OCI-M2 (cell line): ENCODE results near the gene CAMSAP3.
"Not testable (repeated sequence)": the region's sequence is repeated elsewhere in the genome, so short reads cannot be mapped to it uniquely, and the experiment has no call there.

Source experiments
- DNase-seq: peaks from one replicate; lab custom pipeline; 2025; ENCODE audit not compliant: unreplicated experiment; lab: John Stamatoyannopoulos, UW

The CAMSAP3 gene

GRCh38 chr19:7631577-7631976 lies 35.9 kb downstream of the CAMSAP3 start:
- no peak for DNase-seq

GRCh38 chr19:7632340-7633203 lies 36.9 kb downstream of the CAMSAP3 start:
- DNase-seq = no peak

GRCh38 chr19:7633698-7634097 lies 38.0 kb downstream of the CAMSAP3 start, which contains the start of gene PCP2:
Gene PCP2 (minus strand): TSS chr19:7633719. CDS start chr19:7633457, 262 bp downstream.
- no peak for DNase-seq

GRCh38 chr19:7635670-7636069 lies 40.0 kb downstream of the CAMSAP3 start:
- no peak for DNase-seq

DNA sequence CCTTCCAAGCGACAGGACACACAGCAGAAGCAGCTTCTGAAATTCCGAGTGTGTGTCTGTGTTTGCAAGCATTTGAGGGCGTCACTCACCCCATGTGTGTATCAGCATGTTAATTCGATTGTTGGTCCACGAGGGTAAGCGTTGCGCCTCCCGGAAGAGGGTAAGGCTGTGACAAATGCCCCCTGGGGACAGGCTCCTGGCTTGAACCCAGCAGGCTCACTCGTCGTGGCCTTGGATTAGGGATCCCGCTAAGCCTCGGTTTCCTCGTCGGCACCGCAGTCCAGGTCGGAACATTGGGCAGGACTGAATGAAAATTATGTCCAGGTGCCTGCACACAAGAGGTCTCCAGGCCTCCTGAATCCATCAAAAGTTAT lies 40.6 kb downstream of the CAMSAP3 start:
- DNase-seq = no peak

DNA sequence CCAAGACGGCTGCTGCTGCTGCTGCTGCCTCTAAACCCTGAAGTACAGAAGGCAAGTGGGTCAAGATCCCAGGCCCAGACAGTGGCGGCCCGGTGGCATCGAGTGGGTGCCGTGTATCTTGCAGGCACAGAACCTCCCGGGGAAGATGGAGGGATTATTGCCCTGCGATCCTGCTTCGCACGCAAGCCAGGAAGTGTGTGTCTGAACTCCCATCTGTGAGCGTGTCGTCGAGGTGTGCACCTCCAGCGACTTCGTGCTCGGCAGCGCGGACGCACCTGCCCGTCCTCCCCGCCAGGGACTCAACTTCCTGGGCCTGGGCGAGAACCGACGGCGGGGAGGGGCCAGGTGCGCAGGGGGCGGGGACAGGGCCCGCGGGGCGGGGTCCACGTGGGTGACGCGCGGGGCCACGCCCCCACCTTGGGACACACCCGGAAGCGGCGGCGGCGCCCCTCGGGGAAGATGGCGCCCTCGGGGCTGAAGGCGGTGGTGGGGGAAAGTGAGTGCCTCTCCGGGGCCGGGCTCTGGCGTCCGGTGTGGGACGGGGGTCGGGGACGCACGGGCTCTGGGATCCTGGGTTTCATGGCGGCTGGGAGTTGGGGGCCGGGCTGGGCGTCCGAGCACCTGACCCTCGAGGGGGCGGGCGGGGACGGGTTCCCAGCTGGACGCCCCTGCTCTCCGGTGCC lies 41.2 kb downstream of the CAMSAP3 start, which contains the start of gene STXBP2:
Gene STXBP2, plus strand, starts transcription at position 420 of the 683 bp plus-strand sequence. Its CDS starts 40 bp downstream, at position 460.
- DNase-seq = no peak

- DNase-seq = no peak
Observed at GRCh38 chr19:7637374-7638256, 42.0 kb downstream of the CAMSAP3 start.

DNA sequence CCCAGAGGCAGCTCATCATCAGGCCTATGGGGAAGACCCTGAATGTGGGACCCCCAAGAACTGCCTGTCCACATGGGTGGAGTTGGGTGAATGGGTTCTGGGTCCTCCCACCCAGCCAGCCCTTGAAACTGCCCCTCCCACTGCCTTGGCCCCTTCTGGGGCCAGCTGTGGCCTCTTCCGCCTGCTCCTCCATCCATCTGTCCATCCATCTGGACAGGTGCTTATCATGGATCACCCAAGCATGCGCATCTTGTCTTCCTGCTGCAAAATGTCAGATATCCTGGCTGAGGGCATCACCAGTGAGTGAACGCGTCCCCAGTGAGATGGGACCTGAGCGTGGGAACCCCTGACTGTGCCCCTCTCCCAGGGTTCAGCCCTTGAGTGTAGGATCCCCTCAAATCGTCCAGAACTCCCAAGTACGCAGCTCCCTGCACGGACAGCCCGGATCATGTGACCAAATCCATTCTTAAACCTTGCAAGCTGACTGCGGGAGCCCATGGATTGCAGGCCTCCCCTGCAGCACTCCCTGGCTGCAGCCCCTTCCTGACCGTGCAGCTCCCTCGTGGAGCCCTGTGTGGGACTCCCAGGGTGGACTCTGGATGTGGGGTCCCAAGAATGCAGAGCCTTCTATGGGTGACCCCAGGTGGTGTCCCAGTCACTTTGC lies 43.3 kb downstream of the CAMSAP3 start:
- DNase-seq = no peak

- no peak for DNase-seq
Observed at GRCh38 chr19:7639863-7640348, 44.2 kb downstream of the CAMSAP3 start.

DNA sequence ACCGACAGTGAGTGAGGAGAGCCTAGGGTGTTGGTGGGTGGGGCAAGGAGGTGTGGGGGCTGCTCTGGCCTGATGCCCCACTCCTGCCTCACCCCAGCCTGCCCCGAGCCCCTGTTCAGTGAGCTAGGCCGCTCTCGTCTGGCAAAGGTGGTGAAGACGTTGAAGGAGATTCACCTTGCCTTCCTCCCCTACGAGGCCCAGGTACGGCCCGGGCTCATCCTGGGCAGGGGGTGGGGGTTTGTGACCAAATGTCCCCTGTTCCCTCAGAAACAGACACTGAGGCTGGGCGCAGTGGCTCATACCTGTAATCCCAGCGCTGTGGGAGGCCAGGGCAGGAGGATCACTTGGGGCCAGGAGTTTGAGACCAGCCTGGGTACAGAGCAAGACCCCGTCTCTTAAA lies 45.1 kb downstream of the CAMSAP3 start:
- no peak for DNase-seq

- no peak for DNase-seq
Observed at GRCh38 chr19:7641290-7642276, 45.9 kb downstream of the CAMSAP3 start.

DNA sequence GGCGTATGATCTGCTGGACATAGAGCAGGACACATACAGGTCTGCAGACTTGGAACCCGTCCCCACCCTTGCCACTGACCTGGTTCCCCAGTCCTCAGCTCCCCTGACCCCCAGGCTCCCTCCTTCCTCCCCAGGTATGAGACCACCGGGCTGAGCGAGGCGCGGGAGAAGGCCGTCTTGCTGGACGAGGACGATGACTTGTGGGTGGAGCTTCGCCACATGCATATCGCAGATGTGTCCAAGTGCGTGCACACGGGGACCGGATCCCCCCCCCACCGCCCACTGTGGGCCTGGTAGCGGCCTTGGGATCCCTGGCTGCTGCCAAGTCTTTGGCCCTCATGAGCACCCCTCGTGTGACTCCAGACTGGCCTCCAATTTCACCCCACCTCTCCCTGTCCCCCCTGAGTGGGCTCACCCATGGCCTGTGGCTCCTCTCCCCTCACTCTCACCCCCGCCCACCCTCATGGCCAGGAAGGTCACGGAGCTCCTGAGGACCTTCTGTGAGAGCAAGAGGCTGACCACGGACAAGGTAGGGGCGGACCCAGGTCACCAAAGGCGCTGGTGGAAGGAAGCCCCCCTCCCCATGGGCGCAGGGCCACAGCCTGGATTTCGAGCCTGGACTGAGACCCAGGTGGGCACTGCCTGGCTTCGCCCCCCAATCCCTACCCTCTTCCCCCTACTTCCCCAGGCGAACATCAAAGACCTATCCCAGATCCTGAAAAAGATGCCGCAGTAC lies 46.8 kb downstream of the CAMSAP3 start:
- no peak for DNase-seq

GRCh38 chr19:7643031-7643415 lies 47.4 kb downstream of the CAMSAP3 start:
- no peak for DNase-seq

DNA sequence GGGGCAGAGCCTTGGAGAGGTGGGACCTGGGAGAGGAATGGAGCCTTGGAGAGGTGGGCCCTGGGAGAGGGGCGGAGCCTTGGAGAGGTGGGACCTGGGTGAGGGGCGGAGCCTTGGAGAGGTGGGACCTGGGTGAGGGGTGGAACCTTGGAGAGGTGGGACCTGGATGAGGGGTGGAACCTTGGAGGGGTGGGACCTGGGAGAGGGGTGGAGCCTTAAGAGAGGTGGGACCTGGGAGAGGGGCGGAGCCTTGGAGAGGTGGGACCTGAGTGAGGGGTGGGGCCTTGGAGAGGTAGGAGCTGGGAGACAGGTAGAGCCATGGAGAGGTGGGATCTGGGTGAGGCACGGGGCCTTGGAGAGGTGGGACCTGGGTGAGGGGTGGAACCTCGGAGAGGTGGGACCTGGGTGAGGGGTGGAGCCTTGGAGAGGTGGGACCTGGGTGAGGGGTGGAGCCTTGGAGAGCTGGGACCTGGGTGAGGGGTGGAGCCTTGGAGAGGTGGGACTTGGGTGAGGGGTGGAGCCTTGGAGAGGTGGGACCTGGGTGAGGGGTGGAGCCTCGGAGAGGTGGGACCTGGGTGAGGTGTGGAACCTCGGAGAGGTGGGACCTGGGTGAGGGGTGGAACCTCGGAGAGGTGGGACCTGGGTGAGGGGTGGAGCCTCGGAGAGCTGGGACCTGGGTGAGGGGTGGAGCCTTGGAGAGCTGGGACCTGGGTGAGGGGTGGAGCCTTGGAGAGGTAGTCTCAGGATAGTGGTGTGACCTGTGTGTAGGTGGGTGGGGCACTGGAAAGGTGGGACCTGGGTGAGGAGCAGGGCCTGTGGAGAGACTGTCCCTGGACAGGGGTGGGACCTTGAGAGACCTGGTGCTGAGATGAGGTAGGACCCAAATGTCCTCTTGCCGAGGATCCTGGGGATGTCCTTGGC lies 48.2 kb downstream of the CAMSAP3 start:
- DNase-seq = not testable (repeated sequence)

DNA sequence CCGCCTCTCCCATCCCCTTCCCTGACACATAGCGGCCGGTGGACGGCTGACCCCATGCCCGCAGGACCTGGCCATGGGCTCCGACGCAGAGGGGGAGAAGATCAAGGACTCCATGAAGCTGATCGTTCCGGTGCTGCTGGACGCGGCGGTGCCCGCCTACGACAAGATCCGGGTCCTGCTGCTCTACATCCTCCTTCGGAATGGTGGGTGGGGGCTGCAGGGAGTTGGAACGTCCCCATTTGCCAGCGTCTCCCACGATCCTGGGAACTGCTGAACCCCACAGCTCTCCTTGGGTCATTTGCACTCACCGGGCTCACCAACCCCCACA lies 48.9 kb downstream of the CAMSAP3 start:
- no peak for DNase-seq

GRCh38 chr19:7645163-7645562 lies 49.5 kb downstream of the CAMSAP3 start:
- no peak for DNase-seq

DNA sequence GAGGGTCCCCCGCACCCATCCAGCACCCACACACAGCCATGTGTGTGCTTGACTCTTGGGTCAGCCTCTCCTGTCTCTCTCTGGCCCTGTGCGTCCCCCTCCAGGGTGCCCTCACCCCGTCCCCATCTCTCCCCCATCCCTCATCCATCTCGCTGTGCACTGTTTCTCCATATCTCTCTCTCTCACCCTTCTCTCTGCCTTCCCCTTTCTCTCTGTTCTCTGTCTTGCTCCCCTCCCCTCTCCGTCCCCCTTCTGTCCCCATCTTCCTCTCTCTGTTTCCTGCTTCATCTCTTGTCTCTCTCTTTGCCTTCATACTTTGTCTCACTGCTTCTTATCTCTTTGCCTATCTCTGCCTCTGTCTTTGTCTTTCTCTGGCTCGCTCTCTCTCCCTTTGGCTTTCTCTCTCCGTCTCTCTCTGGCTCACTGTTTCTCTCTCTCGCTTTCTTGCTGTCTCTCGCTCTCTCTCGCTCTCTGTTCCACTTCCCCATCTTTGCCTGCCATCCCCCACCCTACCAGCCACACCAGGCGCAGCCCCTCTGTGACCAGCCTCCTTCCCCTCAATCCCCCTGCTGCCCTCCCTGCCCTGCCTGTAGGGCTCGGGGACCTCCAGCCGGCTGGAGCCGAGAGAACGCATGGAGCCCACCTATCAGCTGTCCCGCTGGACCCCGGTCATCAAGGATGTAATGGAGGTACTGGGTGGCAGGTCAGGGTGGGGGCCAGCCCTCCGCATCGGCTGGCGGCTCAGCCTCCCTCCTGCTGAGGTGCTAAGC lies 50.2 kb downstream of the CAMSAP3 start:
- no peak for DNase-seq
